ENCODE results near the gene SECISBP2L.
"Not testable (repeated sequence)": the region's sequence is repeated elsewhere in the genome, so short reads cannot be mapped to it uniquely, and the experiment has no call there.

SECISBP2L gene, protein sequence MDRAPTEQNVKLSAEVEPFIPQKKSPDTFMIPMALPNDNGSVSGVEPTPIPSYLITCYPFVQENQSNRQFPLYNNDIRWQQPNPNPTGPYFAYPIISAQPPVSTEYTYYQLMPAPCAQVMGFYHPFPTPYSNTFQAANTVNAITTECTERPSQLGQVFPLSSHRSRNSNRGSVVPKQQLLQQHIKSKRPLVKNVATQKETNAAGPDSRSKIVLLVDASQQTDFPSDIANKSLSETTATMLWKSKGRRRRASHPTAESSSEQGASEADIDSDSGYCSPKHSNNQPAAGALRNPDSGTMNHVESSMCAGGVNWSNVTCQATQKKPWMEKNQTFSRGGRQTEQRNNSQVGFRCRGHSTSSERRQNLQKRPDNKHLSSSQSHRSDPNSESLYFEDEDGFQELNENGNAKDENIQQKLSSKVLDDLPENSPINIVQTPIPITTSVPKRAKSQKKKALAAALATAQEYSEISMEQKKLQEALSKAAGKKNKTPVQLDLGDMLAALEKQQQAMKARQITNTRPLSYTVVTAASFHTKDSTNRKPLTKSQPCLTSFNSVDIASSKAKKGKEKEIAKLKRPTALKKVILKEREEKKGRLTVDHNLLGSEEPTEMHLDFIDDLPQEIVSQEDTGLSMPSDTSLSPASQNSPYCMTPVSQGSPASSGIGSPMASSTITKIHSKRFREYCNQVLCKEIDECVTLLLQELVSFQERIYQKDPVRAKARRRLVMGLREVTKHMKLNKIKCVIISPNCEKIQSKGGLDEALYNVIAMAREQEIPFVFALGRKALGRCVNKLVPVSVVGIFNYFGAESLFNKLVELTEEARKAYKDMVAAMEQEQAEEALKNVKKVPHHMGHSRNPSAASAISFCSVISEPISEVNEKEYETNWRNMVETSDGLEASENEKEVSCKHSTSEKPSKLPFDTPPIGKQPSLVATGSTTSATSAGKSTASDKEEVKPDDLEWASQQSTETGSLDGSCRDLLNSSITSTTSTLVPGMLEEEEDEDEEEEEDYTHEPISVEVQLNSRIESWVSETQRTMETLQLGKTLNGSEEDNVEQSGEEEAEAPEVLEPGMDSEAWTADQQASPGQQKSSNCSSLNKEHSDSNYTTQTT

DNA sequence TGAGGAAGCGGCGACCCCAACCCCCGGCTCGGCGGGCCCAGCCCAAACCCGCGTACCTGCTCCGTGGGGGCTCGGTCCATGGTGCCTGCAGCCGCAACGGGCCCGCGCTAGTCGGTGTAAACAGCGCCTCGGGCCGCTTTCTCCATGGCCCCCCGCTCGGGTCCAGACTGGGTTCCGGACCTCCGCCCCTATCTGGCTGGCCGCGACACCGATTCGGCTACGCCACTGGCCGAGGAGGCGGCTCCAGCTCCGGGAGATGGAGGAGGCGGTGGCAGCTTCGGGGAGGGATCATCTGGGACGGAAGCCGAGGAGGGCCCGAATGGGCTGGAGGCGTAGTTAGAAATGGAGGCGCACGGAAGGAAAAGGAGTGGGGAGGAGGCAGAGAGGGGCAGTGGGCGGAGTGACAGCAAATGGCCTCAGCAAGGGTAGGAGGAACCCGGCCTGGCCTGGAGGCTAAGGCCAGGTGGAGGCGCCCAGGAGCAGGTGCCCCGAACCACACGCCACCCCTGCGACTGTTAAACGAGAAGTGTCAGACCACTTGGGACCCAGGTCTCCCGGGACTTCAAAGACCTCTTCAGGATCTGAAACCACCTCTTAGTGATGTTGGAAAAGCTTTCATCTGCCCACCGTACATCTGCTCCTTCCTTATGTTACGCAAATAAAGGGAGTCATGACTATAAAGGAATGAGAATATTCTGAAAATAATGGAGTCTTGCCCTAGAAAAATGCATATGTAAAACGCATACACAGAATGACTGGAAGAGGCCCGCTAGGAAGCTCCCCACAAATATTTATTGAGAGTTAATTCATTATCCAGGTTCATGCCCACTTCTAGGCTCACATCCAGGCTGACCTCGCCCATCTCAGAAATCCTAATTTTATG, at the start of gene SECISBP2L:
SECISBP2L (minus strand) TSS at position 227 of the 883 bp plus-strand sequence; CDS start at position 80, 147 bp downstream.
- peak; percentile 40 for DNase-seq

DNA sequence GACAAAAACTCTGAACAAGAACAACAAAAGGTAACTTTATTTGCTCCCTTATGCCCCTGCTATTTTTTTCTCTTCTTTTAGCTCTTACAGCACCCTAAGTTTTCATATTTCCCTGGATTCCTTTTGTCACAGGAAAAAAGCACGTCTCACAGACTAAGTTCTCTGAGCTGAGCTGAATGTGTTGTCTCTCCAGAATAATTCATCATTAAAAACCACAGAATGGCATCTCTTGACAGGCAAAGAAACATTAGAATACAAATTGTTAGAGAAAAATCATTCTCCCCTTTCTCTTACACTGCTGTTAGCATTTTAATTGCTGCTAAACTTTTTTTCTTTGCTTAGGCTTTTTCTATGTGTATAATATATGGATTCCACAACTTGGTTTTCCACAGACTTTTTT, 48.7 kb upstream of the SECISBP2L start:
- DNase-seq = no peak

DNA sequence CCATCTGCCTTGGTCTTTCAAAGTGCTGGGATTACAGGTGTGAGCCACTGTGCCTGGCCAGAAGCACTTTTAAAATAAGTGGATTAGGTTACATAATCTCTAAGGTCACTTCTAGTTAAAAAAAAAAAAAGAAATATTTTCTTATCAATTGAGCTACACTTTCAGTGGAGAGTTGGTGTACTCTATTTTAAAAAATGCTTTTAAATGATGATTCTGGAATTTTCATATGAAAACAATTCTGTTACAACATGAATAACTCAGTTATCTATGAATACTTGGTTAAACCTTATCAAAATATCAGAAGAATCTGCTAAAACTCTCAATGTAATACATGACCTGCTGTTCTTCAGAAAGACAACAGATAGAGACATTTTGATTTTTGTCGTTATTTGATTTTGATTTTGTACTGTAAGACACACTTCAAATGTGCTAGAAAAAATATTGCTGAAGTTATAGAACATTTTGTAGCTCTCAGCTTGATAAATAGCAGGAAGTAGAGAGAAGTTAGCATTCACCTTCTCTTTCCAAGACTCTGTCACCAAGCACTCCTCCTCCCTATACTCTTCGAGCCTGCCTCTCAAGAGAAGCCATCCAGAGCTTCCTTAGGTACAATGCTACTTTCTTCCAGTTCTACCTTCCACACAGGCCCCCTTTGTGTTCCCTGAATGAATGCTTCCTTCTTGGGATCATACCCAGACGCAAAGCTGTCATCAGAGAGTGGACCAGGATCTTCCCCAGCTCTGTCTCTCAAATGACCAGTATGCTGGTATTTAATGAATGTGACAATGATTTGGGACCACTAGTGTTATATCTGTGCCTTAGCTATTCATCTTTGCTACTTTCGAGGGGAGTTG, 47.2 kb upstream of the SECISBP2L start:
- no peak for DNase-seq

DNA sequence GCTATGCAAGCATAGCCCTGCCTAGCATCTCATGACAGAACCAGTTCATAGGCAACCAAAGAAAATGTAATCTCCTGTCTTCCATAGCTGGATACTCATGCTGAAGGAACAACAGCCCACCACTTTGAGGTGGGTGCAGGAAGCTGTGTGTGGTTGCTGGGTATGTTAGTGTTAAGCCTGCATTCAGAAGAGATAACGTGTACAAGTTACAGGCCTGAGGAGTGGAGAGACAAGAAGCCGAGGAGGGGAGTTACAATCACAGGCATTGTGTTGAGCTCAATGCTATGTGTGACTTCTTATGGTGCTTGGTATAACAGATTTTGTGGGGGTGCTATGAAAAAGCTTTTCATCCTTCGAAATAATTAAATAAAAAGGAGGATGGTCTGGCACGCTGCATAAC, 42.8 kb upstream of the SECISBP2L start:
- DNase-seq = no peak

DNA sequence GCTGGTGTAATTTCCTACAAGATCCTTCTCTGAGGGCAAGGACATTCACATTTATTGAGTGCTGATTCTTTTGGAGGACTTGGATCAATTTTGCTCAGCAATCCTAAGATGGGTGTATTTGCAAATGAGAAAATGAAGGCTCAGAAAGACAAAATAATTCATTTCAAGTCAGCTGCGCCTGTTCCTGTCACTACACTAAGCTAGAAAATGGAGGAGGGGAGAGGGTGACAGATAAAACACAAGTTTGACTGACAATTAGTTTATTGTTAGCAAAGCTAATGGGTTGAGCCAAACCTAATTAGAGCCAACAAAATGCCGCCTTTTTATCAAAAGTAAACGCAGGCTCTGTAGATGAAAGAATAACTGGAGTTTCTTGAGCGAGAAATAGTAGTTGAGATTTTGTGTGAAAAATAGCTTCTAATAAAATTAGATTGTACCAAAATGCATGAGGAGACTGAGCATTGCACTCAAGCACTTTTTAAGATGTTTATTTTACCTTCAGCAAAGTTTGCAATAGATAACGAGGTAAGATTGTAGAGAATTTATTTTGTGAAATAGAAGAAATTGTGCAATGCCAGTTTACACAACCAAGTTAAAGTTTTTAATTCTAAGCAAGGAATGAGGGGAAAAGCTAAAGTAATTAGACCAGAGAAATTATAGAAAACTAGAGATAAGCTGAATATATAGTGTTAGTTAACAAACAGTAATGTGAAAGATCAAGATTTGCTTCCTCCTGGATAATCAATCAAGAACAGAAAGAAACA, 39.6 kb upstream of the SECISBP2L start:
- no peak for DNase-seq

GRCh38 chr15:49084285-49084570, 38.0 kb upstream of the SECISBP2L start:
- DNase-seq = no peak

- DNase-seq = no peak
Observed at GRCh38 chr15:49083401-49084284, 37.4 kb upstream of the SECISBP2L start.

GRCh38 chr15:49082960-49083359, 36.7 kb upstream of the SECISBP2L start:
- DNase-seq = no peak

DNA sequence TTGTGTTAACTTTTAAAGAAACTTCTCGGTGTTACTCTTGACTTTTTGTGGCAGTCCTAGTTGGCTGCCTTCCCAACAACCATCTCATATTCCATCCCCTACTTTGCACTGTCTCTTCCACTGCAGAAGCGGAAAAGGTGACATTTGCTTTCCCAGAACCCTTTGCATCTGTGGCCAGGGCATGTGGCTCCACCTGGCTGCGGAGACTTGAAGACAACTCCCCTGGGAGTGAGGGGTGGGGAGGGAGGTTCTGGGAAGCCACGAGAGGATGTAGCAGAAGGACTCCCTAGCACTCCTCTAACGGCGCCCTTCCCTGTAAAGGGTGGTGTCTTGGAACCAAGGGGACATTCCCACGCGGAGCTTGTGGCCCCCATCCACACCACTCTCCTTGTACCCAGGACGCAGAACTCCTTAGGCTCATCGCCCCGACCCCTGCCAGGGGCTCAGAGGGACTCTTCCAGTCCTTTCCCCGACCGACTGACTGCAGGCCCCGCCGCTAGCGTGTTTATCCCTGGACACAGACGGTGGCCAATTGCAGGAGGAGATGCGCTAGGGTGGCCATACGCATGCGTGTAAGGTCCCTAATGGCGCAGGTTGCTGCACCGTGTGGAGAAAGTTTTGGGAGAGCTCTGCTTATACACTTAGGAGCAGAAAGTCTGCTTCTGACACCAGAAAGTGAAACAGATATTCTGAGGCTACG, 33.2 kb upstream of the SECISBP2L start:
- no peak for DNase-seq

GRCh38 chr15:49075881-49076280, 29.6 kb upstream of the SECISBP2L start:
- peak; percentile 54 for DNase-seq

DNA sequence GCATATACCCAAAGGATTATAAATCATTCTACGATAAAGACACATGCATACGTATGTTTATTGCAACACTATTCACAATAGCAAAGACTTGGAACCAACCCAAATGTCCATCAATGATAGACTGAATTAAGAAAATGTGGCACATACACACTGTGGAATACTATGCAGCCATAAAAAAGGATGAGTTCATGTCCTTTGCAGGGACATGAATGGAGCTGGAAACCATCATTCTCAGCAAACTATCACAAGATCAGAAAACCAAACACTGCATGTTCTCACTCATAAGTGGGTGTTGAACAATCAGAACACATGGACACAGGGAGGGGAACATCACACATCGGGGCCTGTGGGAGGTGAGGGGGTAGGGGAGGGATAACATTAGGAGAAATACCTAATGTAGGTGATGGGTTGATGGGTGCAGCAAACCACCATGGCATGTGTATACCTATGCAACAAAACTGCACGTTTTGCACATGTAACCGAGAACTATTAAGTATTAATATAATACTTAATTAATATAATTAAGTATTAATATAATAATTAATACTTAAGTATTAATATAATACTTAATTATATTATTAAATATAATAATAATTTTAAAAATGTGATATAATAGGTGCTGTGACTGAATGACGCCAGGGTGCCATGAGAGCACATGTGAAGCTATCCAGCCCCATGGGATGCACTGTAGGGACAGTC, 28.5 kb upstream of the SECISBP2L start:
- not testable (repeated sequence) for DNase-seq

GRCh38 chr15:49066372-49066771, 20.1 kb upstream of the SECISBP2L start:
- no peak for DNase-seq

DNA sequence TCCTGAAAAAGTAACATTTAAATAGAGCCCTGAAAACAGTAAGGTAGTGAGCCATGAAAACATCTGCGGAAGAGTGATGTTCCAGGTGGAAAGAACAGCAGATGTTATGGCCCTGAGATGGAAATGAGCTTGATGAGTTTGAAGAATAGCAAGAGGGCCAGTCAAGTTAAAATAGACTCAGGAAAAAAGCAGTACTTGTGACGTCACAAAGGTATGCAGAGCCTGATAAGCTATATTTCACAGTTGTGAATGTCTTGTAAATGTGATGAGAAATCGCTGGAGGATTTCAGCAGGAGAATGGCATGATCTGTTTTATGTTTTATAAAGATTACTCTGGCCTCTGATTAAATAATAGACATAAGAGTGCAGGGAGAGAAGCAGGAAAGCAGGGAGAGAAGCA, 18.6 kb upstream of the SECISBP2L start:
- no peak for DNase-seq

DNA sequence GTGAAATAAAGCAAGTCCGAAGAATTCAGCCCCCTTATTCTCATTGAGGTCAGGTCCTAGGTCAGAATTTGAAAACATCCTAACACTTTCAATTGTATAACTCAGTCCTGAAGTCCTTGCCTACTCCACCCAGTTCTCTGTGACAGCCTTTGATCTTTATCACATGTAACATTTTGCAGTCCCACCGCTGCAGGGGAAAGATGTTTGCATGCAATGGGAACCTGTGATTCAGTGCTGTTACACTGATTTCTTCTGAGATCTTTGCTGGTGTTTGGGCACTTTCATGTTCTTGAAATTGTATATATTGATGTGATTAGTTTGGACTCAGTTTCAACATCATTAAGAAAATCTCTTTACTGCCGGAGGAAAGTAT, 18.0 kb upstream of the SECISBP2L start:
- DNase-seq = no peak

GRCh38 chr15:49063402-49064280, 17.4 kb upstream of the SECISBP2L start:
- peak; percentile 8 for DNase-seq

GRCh38 chr15:49062900-49063299, 16.7 kb upstream of the SECISBP2L start:
- DNase-seq = no peak

DNA sequence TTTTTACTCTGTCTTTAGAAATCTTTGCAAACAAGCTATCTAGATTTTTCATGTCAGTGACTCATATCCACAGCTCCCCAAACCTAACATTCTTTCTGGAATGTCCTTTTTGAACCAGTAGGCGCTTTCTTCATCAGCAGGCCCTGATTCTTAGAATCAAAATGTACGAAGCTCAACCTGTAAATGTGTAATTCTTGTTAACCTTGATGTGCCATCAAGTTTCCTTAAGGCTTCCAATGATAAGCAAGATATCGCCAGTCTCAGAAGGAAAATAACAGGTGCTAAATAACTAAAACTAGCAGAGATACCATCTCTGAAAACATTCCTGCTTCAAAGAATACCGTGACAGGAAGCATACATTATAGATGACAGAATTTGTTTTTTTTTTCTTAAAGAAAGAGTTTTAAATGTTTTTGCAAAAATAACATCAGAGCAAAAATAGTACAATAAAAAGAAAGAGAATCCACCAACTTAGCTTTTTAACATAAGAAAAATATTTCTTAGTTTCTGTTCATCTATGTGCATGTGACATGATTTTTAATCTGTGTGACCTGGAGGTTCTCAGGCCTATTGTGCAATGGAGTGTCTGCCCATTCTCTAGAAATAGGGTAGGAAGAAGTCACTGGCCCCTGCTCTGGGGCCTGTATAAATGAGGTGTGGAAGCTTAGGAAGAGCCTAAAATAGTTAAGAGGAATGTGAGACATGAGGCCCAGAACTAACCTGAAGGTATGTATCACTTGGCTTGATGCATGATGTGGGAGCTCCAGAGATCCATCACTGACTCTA, 14.7 kb upstream of the SECISBP2L start:
- DNase-seq = no peak

All from SIG-M5 (cell line).